Gastroesophageal sphincter (tissue), 4 donors: ENCODE results near the gene AUNIP. TPM values are rescaled to one million over a fixed set of nuclear protein-coding genes. Genes with fewer than 3 reads are reported as not detected.

Experiments used
- ATAC-seq: fragments of 150-250 bp; one replicate; pipeline ENCODE4 v1.9.1; 2016; ENCODE audit warnings: mild to moderate bottlenecking, moderate library complexity
- H3K27ac ChIP-seq, 4 donors: fragments of 200-600 bp; sonication (generic) in 3 of 4; 1 replicate in 3 of 4; 2 replicates in 1 of 4; pipeline ENCODE4 v1.5.1; 2016 to 2019
- H3K27me3 ChIP-seq: fragments of 200-600 bp; sonication (generic); one replicate; pipeline ENCODE4 v1.5.1; 2019
- H3K36me3 ChIP-seq, 2 donors: fragments of 200-600 bp; sonication (generic); one replicate each; pipeline ENCODE4 v1.5.1; 2019; ENCODE audit warnings: control low read depth in 1 of 2
- H3K4me1 ChIP-seq, 3 donors: fragments of 200-600 bp; sonication (generic); 1 replicate in 2 of 3; 2 replicates in 1 of 3; pipeline ENCODE4 v1.5.1; 2016 to 2019; ENCODE audit warnings: control low read depth in 2 of 3
- H3K4me3 ChIP-seq, 2 donors: fragments of 200-600 bp; sonication (generic); one replicate each; pipeline ENCODE4 v1.5.1; 2019; ENCODE audit warnings: mild to moderate bottlenecking in 1 of 2, moderate library complexity in 1 of 2
- H3K9me3 ChIP-seq, 3 donors: fragments of 200-600 bp; sonication (generic); one replicate each; pipeline ENCODE4 v1.5.1; 2017 to 2019; ENCODE audit warnings: control low read depth in 2 of 3
- CTCF ChIP-seq, 4 experiments: fragments of 200-600 bp in 2 of 4; fragments of 450-650 bp in 2 of 4; sonication (generic) in 1 of 4; IDR thresholded peaks; one replicate each; pipeline ENCODE4 v1.5.1; 2017 to 2019; ENCODE audit warnings: antibody characterized with exemption in 4 of 4, mild to moderate bottlenecking in 2 of 4, moderate library complexity in 2 of 4
- EP300 ChIP-seq: sonication (generic); formaldehyde crosslinking; IDR thresholded peaks from one replicate; pipeline ENCODE4 v1.6.1; 2017; ENCODE audit warnings: antibody characterized with exemption, mild to moderate bottlenecking
- POLR2A ChIP-seq, 2 donors: fragments of 450-650 bp; IDR thresholded peaks; one replicate each; pipeline ENCODE4 v1.6.1; 2017; ENCODE audit warnings: antibody characterized with exemption in 2 of 2, mild to moderate bottlenecking in 2 of 2, moderate library complexity in 1 of 2
- POLR2AphosphoS5 ChIP-seq: sonication (generic); formaldehyde crosslinking; IDR thresholded peaks from one replicate; pipeline ENCODE4 v1.6.1; 2017; ENCODE audit warnings: antibody characterized with exemption
- WGBS, 2 donors: methylation state at CpG; one replicate each; pipeline ENCODE4 v1.1.5; 2018; ENCODE audit warnings: low coverage in 1 of 2; 5-methylcytosine and 5-hydroxymethylcytosine counted together
- total RNA-seq, 4 donors: library from RNA; depleted of rRNA; stranded (reverse); fragments of >200 nt; gene quantifications; one replicate each; pipeline ENCODE4 v1.1.0, GENCODE V29; 2016

The AUNIP gene
- total RNA-seq, 4 donors from 2014 or later = 0.52 to 1.1 TPM; not detected in 2

GRCh38 chr1:25879675-25880074 is 20.4 kb upstream of the AUNIP start:
- H3K4me3 ChIP-seq = no peak overlapping the region
- no peak for ATAC-seq
- TF ChIP-seq CTCF (IDR thresholded peaks at IDR 0.05) (no peak), EP300 (no peak)
- H3K9me3 ChIP-seq = no peaks in the 10 kb centered on the region
- no peak overlapping the region for H3K27ac ChIP-seq
- WGBS, 2 donors = 44% methylated on average over 1 of the region's 2 CpGs; no CpG with 5 or more reads in 1 of the 2 donors
- H3K27me3 ChIP-seq = no peaks in the 10 kb centered on the region
- H3K36me3 ChIP-seq = no peaks in the 10 kb centered on the region
- H3K4me1 ChIP-seq = peaks cover 0 to 18% (median 2%) of the 10 kb centered on the region in 3 donors

DNA sequence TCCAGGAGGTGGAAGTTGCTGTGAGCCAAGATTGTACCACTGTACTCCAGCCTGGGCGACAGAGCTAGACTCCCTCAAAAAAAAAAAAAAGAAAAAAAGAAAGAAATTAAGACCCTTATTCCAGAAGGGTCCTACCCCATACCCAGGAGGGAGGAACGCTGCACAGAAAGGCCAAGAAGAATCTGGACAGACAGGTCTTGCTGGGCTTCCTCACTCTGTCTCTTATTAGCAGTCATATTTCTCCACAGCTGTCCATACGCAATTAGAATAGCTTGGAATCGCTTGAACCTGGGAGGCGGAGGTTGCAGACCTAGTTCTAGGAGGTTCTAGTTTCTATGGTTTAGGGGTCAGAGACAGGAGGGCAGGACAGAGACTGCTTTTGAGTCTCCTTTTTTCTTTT is 19.4 kb upstream of the AUNIP start:
- H3K27ac ChIP-seq = no peak overlapping the region
- H3K4me3 ChIP-seq = no peak overlapping the region
- 70 to 95% methylated on average over 3 to 5 of the region's 5 CpGs for WGBS, 2 donors
- no peak for ATAC-seq
- no peak for TF ChIP-seq POLR2A (IDR thresholded peaks at IDR 0.05)
- no peak for TF ChIP-seq POLR2AphosphoS5
- H3K36me3 ChIP-seq = no peaks in the 10 kb centered on the region
- no peaks in the 10 kb centered on the region for H3K27me3 ChIP-seq
- peaks cover 0 to 28% (median 7%) of the 10 kb centered on the region in 3 donors for H3K4me1 ChIP-seq
- no peaks in the 10 kb centered on the region for H3K9me3 ChIP-seq

DNA sequence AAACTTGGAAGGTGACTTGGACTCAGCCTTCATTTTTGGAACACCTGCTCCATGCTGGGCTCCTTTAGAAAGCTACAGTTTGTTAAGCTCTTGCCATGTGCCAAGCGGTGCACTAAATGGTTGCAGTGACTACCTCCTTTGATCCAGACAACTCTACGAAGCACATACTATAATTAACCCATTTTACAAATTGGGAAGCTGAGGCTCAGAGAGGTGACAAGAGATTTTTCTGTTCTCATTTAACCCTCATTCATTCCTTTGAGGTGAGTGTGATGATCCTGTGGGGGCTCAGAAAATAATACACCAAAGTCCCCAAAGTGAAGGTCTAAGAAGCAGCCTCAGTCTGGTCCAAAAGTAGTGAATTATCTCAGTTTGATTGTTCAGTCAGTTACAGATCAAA is 17.9 kb upstream of the AUNIP start:
- Histone ChIP-seq H3K9me3 (no peaks in the 10 kb centered on the region), H3K4me1 (peaks cover 0 to 43% (median 7%) of the 10 kb centered on the region in 3 donors), H3K27ac (no peak overlapping the region), H3K36me3 (no peaks in the 10 kb centered on the region), H3K4me3 (no peak overlapping the region), H3K27me3 (no peaks in the 10 kb centered on the region)
- ATAC-seq = no peak
- WGBS, 2 donors = 90 to 93% methylated on average over 2 of the region's 2 CpGs
- TF ChIP-seq POLR2AphosphoS5 = no peak
- TF ChIP-seq CTCF (IDR thresholded peaks at IDR 0.05) = no peak
- no peak for TF ChIP-seq EP300
- no peak for TF ChIP-seq POLR2A (IDR thresholded peaks at IDR 0.05)

DNA sequence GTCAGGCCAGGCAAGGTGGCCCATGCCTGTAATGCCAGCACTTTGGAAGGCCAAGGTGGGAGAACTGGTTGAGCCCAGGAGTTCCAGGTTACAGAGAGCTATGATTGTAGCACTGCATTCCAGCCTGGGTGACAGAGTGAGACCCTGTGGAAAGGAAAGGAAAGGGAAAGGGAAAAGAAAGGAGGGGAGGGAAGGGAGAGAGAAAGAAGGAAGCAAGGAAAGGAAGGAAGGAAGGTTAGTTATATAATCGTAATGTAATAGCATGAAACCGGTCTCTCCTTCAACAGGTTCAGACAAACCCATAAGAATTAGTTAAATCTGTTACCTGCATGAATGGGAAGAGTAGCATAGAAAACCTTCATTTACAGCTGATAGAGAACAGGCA is 17.4 kb upstream of the AUNIP start:
- Histone ChIP-seq H3K4me3 (no peak overlapping the region), H3K9me3 (no peaks in the 10 kb centered on the region), H3K27ac (peak overlapping the region in 1 of 4 donors; percentile 89), H3K36me3 (no peaks in the 10 kb centered on the region), H3K27me3 (no peaks in the 10 kb centered on the region), H3K4me1 (peaks cover 0 to 48% (median 8%) of the 10 kb centered on the region in 3 donors)
- TF ChIP-seq CTCF (IDR thresholded peaks at IDR 0.05) (no peak), EP300 (no peak), POLR2A (IDR thresholded peaks at IDR 0.05) (no peak), POLR2AphosphoS5 (no peak)
- no peak for ATAC-seq
- 63 to 93% methylated on average over 2 of the region's 2 CpGs for WGBS, 2 donors

DNA sequence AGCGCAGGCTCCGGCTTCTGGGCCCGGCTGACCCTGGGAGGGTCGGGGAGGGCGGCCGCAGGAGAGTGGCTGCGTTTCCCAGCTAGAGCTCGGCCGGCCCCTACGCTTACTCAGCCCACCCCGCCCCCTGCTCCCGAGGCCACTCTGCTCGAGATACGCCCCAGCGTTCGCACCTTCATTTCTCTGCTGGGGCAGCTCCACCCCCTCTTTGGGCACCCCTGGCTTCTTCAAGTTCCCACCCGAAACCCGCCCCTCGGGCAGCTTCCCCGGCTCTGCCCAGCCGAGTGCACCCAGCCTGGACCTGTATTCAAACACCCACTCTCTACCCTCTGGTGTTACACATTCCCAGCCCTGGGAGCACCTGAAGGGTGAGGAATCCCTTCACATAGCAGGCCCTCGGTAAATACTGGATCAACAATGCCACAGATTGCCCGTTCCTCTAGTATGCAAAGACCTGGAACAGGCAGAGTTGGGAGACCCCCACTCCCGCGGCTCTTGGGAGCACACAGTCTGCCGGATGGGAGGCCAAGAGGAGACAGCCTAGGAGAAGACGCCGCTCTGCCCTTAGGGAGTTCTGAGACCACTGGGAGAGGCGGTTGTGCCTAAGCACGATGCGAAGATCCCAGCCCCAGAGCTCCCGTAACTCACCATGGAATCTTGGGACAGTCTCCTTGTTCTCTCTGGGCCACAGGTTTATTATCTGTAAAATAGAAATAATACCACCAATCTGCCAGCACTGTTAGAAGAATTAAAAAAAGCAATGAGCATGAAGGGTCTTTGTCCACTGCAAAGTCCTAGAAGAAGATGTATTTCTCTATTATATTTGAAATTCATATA is 16.8 kb upstream of the AUNIP start:
- no peaks in the 10 kb centered on the region for H3K36me3 ChIP-seq
- peaks cover 0 to 54% (median 12%) of the 10 kb centered on the region in 3 donors for H3K4me1 ChIP-seq
- H3K27ac ChIP-seq = peak overlapping the region in 3 of 4 donors; percentile 74 to 89 (median 86)
- peak overlapping the region; percentile 44 to 70 for H3K4me3 ChIP-seq
- H3K9me3 ChIP-seq = no peaks in the 10 kb centered on the region
- peak; percentile 59 for ATAC-seq
- 20 to 71% methylated on average over 2 to 4 of the region's 32 CpGs for WGBS, 2 donors
- no peak for TF ChIP-seq POLR2AphosphoS5
- no peak for TF ChIP-seq POLR2A (IDR thresholded peaks at IDR 0.05)
- no peaks in the 10 kb centered on the region for H3K27me3 ChIP-seq
